ENCODE measurements around the gene MBNL1.

- no peak for TF ChIP-seq CTCF (IDR thresholded peaks at IDR 0.05; ENCODE audit: low read depth, low read length, poor library complexity, severe bottlenecking)
- TF ChIP-seq EZH2phosphoT487 (IDR thresholded peaks at IDR 0.05; ENCODE audit: borderline replicate concordance, low read length), result no peak
These were observed 96.4 kb downstream of the MBNL1 start for GRCh38 chr3:152365126-152365525.
